ENCODE data around the gene PLEKHD1. TPM values are rescaled to one million over a fixed set of nuclear protein-coding genes. Genes with fewer than 3 reads are reported as not detected.

Gene PLEKHD1
- total RNA-seq, 1 donor from 2014 or later = not detected

DNA sequence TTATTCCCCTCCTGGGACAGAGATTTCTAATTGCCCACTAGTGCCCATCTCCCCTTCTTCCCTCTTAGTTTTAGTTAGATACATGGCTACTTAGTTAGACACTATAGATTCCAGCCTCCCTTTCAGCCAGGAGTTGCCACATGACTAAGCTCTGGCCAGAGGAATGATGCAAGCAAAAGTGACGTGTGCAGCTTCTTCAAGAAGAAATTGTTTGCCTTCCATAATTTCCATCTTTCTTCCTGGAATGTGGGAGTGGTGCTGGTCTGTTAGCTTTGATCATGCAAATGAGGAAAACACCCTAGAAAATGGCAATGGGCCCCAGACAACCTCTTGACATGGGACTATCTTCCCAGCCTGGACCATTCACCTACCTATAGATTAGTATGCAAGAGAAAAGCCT lies 68.7 kb downstream of the PLEKHD1 start:
- H3K4me1 Mint-ChIP-seq (ENCODE audit: low read depth) = no peaks in the 10 kb centered on the region
- peaks cover 16% of the 10 kb centered on the region for H3K27me3 Mint-ChIP-seq (ENCODE audit: insufficient read depth)

DNA sequence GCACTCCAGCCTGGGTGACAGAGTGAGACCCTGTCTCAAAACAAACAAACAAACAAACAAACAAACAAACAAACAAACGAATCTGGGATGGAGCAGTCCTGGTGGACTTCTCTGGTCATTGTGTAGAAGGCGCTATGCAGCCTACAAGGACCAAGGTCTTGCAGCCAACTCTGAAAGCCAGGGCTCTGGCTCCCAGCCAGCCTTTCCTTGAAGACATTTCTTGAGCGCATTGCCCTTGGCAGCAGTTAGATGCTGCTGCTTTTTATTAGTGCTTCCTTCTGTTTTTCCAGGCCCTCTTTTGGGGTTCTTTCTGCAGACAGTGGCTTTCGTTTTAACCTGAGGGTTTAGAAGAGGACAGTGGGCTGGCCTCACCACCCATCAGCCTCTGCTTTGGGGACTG lies 70.0 kb downstream of the PLEKHD1 start:
- intact Hi-C loops (cut with micrococcal nuclease) = no loop called here
- DNase-seq (ENCODE audit: low spot score) = no peak
- peaks cover 16% of the 10 kb centered on the region for H3K27me3 Mint-ChIP-seq (ENCODE audit: insufficient read depth)
- H3K4me1 Mint-ChIP-seq (ENCODE audit: low read depth) = no peaks in the 10 kb centered on the region
- no peaks in the 10 kb centered on the region for H3K36me3 Mint-ChIP-seq (ENCODE audit: low read depth)
- H3K27ac Mint-ChIP-seq = no peak overlapping the region
- no peak overlapping the region for H3K4me3 Mint-ChIP-seq
- H3K9me3 Mint-ChIP-seq = no peaks in the 10 kb centered on the region

More for the DNA sequence above, 68.7 kb downstream of the PLEKHD1 start:
- Mint-ChIP-seq H3K9me3 (no peaks in the 10 kb centered on the region), H3K4me3 (no peak overlapping the region), H3K27ac (no peak overlapping the region), H3K36me3 (ENCODE audit: low read depth) (no peaks in the 10 kb centered on the region)
- DNase-seq (ENCODE audit: low spot score) = no peak
- intact Hi-C loops (cut with micrococcal nuclease) = no loop called here

DNA sequence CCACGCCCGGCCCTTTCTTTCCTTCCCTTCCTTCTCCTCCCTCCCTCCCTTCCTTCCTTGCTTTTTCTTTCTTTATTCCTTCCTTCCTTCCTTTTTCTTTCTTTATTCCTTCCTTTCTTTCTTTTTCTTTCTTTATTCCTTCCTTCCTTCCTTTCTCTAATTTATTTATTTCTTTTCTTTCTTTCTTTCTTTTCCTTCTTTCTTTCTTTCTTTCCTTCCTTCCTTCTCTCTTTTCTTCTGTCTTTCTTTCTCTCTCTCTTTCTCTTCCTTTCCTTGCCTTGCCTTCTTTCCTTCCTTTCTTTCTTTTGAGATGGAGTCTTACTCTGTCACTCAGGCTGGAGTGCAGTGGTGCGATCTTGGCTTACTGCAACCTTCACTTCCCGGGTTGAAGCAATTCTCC lies 74.2 kb downstream of the PLEKHD1 start:
- H3K4me1 Mint-ChIP-seq (ENCODE audit: low read depth) = no peaks in the 10 kb centered on the region
- no peaks in the 10 kb centered on the region for H3K9me3 Mint-ChIP-seq
- no peaks in the 10 kb centered on the region for H3K36me3 Mint-ChIP-seq (ENCODE audit: low read depth)
- H3K27ac Mint-ChIP-seq = no peak overlapping the region
- H3K4me3 Mint-ChIP-seq = no peak overlapping the region
- intact Hi-C loops (cut with micrococcal nuclease) = no loop called here
- DNase-seq (ENCODE audit: low spot score) = no peak
- H3K27me3 Mint-ChIP-seq (ENCODE audit: insufficient read depth) = peaks cover 43% of the 10 kb centered on the region

DNA sequence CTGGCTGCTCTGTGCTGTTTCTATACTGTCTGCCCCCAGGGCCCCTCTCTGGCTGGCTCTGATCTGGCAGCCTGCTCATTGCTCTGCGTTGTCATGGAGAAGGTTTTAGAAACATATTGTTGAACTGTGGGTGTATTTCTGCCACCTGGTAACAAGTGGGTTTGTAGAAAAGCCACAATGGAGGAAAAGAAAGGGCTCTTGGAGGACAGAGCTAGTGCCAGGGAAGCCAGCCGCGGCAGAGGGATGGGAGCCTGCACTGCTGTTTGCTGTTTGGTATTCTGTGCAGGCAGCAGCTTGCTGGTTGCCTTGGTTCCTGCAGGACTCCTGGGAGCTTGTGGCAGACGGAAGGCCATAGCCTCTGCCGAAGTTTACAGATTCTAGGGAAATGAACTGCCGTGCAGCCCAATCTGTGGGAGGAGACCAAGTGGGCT lies 75.1 kb downstream of the PLEKHD1 start:
- no peaks in the 10 kb centered on the region for H3K36me3 Mint-ChIP-seq (ENCODE audit: low read depth)
- intact Hi-C loops (cut with micrococcal nuclease) = no loop called here
- H3K27me3 Mint-ChIP-seq (ENCODE audit: insufficient read depth) = peaks cover 45% of the 10 kb centered on the region
- no peak for DNase-seq (ENCODE audit: low spot score)
- H3K4me3 Mint-ChIP-seq = no peak overlapping the region
- no peaks in the 10 kb centered on the region for H3K9me3 Mint-ChIP-seq
- H3K4me1 Mint-ChIP-seq (ENCODE audit: low read depth) = no peaks in the 10 kb centered on the region
- no peak overlapping the region for H3K27ac Mint-ChIP-seq

DNA sequence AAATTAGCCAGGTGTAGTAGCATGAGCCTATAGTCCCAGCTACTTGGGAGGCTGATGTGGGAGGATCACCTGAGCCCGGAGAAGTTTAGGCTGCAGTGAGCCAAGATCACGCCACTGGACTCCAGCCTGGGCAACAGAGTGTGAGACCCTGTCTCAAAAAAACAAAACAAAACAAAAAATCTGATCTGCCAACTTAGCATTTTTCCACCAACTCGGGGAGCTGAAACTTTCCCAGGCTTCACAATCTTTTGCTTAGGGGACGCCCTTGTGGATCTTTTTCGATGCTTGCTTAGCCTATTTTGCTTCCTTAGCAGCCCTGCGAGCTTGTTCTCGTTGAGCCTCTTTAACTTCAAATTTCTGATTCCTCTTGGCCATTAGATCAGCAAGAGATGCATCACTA lies 76.3 kb downstream of the PLEKHD1 start:
- Mint-ChIP-seq H3K4me1 (ENCODE audit: low read depth) (no peaks in the 10 kb centered on the region), H3K27me3 (ENCODE audit: insufficient read depth) (peaks cover 57% of the 10 kb centered on the region), H3K9me3 (no peaks in the 10 kb centered on the region), H3K4me3 (no peak overlapping the region), H3K36me3 (ENCODE audit: low read depth) (no peaks in the 10 kb centered on the region), H3K27ac (no peak overlapping the region)
- DNase-seq (ENCODE audit: low spot score) = no peak
- intact Hi-C loops (cut with micrococcal nuclease) = no loop called here

DNA sequence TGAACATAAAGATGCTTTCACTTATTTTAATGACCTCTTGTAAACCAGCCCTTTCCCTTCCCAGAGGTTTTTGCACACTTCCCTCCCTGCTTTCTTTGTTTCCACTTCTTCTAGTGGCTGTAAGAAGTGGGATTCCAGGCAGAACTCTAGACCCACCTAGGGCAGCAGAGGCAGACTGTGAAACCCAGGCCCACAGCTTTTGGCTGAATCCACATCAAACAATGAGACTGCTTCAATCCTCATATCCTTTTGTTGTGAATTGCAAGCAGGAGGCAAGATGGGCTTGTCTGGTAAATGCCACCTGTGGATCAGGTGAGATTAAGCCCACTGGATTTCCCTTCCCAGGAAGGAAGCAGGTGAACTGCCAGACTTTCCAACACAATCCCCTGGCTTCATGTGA lies 77.4 kb downstream of the PLEKHD1 start:
- Mint-ChIP-seq H3K36me3 (ENCODE audit: low read depth) (no peaks in the 10 kb centered on the region), H3K27me3 (ENCODE audit: insufficient read depth) (peaks cover 58% of the 10 kb centered on the region), H3K27ac (no peak overlapping the region), H3K4me3 (no peak overlapping the region), H3K4me1 (ENCODE audit: low read depth) (no peaks in the 10 kb centered on the region), H3K9me3 (no peaks in the 10 kb centered on the region)
- DNase-seq (ENCODE audit: low spot score) = no peak
- intact Hi-C loops (cut with micrococcal nuclease) = no loop called here

DNA sequence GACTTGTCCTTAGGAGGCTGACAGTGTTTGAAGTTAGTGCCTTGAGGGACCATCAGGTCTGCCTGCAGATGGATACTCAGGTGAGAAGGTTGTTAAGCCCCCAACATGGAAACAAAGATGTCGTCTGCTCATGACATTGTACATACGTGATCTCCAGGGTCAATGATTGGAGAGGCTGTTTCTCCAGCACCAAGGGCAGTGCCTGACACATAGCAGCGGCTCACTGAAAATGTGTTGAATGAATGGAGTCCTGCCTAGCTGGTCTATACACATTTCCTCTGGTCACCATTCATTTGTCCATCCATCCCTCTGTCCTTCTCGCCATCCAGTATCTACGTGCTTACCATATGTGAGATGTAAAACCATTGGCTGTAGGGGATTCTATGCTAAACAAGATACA lies 83.0 kb downstream of the PLEKHD1 start:
- no peak overlapping the region for H3K27ac Mint-ChIP-seq
- no peaks in the 10 kb centered on the region for H3K36me3 Mint-ChIP-seq (ENCODE audit: low read depth)
- no peak overlapping the region for H3K4me3 Mint-ChIP-seq
- intact Hi-C loops (cut with micrococcal nuclease) = no loop called here
- H3K9me3 Mint-ChIP-seq = no peaks in the 10 kb centered on the region
- DNase-seq (ENCODE audit: low spot score) = no peak
- H3K4me1 Mint-ChIP-seq (ENCODE audit: low read depth) = no peaks in the 10 kb centered on the region
- peaks cover 61% of the 10 kb centered on the region for H3K27me3 Mint-ChIP-seq (ENCODE audit: insufficient read depth)

DNA sequence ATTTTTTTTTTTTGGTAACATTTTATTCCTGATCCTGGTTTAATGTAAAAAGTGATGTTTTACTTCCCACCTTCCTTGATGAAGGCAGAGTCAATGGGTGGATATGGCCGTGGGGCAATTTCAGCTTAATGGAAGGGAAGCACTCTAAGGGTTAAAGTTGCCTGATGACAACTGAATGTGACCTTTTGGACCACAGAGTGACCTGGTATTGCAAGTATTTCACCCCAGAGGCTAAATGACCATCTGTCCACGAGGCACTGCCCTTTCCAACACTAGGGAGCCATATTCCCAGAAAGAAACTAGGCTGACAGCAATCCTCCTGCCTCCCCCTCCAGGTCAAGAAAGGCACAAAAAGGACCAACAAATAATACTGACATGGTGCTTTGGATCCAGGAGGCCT lies 85.3 kb downstream of the PLEKHD1 start:
- no peak for DNase-seq (ENCODE audit: low spot score)
- intact Hi-C loops (cut with micrococcal nuclease) = loop anchor here (5.0 to 10.0 kb wide), 2 partner anchors 308 to 705 kb away; partner anchors contain the start of gene GALNT16
- Mint-ChIP-seq H3K27me3 (ENCODE audit: insufficient read depth) (peaks cover 59% of the 10 kb centered on the region), H3K4me1 (ENCODE audit: low read depth) (peaks cover 10% of the 10 kb centered on the region), H3K4me3 (no peak overlapping the region), H3K36me3 (ENCODE audit: low read depth) (peaks cover 2% of the 10 kb centered on the region), H3K9me3 (no peaks in the 10 kb centered on the region), H3K27ac (no peak overlapping the region)

DNA sequence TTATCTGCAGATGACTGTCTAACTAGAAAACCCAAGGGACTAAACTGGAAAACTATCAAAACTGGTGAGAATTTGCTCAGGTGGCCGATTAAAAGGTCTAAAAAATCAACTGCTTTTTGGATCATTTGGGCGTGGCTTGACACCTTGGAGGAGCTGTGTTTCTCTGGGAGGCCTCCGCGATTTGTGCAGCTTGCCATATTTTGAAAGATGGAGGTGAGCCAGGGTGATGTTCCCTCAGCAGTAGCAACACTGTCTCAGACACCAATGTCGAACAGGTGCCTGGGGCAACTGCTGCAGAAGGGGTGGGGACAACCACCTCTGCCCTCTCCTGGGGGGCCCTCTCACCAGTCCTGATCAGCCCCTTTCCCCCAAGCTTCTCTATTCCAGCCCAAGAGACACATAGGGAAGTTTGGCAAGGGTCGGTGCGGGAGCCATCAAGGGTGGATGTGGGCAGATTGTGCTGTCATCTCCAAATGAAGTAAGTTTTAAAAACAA lies 86.4 kb downstream of the PLEKHD1 start:
- Mint-ChIP-seq H3K27ac (no peak overlapping the region), H3K4me3 (no peak overlapping the region), H3K27me3 (ENCODE audit: insufficient read depth) (peaks cover 58% of the 10 kb centered on the region), H3K4me1 (ENCODE audit: low read depth) (peaks cover 10% of the 10 kb centered on the region), H3K9me3 (no peaks in the 10 kb centered on the region), H3K36me3 (ENCODE audit: low read depth) (peaks cover 2% of the 10 kb centered on the region)
- no peak for DNase-seq (ENCODE audit: low spot score)
- intact Hi-C loops (cut with micrococcal nuclease) = loop anchor here (5.0 to 10.0 kb wide), 2 partner anchors 309 to 706 kb away; partner anchors contain the start of gene GALNT16

DNA sequence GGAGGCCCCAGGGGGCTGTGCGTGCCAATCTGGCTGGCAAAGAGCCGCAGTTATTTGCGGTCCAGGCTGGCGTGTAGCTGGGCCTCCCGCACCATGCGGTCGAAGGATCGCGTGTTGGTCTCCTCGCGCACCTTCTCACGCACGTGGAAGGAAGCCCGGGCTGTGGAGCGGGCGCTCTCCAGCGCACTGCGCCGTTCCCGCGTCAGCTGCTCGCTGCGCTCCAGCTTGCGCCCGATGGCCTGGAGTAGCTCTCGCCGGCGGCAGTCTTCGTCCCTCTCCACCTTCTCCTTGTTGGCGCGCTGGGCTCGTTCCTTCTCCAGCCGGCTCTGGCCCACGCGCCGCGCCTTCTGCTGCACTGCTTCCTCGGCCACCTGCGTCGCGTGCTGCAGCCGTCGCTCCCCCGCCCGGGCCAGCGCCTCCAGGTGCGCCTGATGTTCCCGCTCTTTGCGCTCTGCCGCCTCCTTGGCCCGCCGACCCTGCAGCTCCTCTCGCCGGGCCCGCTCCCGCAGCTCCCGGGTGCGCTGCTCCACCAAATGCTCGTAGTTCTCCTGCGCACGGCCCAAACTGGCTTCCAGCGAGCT lies 87.0 kb downstream of the PLEKHD1 start:
- DNase-seq (ENCODE audit: low spot score) = no peak
- Mint-ChIP-seq H3K4me3 (no peak overlapping the region), H3K27ac (no peak overlapping the region), H3K36me3 (ENCODE audit: low read depth) (peaks cover 2% of the 10 kb centered on the region), H3K4me1 (ENCODE audit: low read depth) (peaks cover 10% of the 10 kb centered on the region), H3K27me3 (ENCODE audit: insufficient read depth) (peaks cover 58% of the 10 kb centered on the region), H3K9me3 (no peaks in the 10 kb centered on the region)
- intact Hi-C loops (cut with micrococcal nuclease) = loop anchor here (5.0 to 10.0 kb wide), 2 partner anchors 309 to 707 kb away; partner anchors contain the start of gene GALNT16

DNA sequence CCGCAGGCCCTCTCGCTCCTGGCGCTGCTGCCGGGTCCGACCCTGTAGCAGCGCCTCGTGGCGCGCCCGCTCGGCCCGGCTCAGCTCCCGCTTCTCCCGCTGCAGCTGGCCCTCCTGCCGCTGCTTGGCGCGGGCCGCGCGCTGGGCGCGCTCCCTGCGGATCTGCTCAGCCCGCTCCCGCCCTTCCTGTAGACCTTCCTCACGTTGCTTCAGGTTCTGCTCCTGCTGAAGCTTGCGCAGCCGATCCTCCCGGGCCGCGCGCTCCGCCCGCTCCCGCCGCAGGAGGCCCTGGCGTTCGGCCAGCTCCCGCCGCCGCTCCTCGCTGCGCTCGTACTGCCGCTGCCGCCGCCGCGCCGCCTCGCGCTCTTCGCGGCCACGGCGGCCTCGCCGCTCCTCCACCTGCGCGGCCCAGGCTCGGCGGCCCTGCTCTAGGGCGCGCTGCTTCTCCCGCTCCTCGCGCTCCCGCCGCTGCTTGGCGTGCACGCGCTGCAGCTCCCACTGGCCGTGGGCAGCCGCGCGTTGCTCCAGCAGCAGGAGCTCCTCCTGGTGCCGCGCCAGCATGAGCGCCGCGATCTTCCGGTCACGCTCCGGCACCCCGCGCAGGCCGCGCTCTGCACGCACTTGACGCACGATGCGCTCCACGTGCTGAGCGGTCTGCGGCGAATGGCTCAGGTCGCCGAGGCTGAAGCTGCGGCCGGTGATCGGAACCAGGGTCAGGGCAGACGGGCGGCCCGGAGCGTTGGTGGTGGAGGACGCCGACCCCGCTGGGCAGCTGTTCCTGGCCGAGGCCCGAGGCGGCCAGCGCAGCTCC lies 87.7 kb downstream of the PLEKHD1 start:
- Mint-ChIP-seq H3K4me3 (peak overlapping the region; percentile 19), H3K36me3 (ENCODE audit: low read depth) (peaks cover 2% of the 10 kb centered on the region), H3K27ac (no peak overlapping the region), H3K27me3 (ENCODE audit: insufficient read depth) (peaks cover 59% of the 10 kb centered on the region), H3K9me3 (no peaks in the 10 kb centered on the region), H3K4me1 (ENCODE audit: low read depth) (peaks cover 10% of the 10 kb centered on the region)
- DNase-seq (ENCODE audit: low spot score) = no peak
- intact Hi-C loops (cut with micrococcal nuclease) = loop anchor here (5.0 to 10.0 kb wide), 2 partner anchors 310 to 707 kb away; partner anchors contain the start of gene GALNT16

DNA sequence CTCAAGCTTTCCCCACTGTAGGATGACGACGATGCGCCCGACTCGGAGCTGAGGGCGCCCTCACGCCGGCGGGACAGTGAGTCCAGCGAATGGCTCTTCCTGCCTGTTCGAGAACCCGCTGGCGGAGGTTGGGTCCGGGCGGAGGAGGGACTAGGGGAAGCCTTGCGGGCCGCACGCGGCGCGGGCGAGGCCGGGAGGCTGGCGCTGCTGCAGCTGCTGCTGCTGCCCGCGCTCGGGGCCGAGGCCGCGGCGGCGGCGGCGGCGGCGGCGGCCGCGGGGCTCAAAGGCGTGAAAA lies 88.3 kb downstream of the PLEKHD1 start:
- Mint-ChIP-seq H3K36me3 (ENCODE audit: low read depth) (peaks cover 2% of the 10 kb centered on the region), H3K27ac (no peak overlapping the region), H3K9me3 (no peaks in the 10 kb centered on the region), H3K4me3 (no peak overlapping the region), H3K4me1 (ENCODE audit: low read depth) (peaks cover 10% of the 10 kb centered on the region), H3K27me3 (ENCODE audit: insufficient read depth) (peaks cover 55% of the 10 kb centered on the region)
- no peak for DNase-seq (ENCODE audit: low spot score)
- intact Hi-C loops (cut with micrococcal nuclease) = loop anchor here (5.0 to 10.0 kb wide), 2 partner anchors 310 to 708 kb away; partner anchors contain the start of gene GALNT16

DNA sequence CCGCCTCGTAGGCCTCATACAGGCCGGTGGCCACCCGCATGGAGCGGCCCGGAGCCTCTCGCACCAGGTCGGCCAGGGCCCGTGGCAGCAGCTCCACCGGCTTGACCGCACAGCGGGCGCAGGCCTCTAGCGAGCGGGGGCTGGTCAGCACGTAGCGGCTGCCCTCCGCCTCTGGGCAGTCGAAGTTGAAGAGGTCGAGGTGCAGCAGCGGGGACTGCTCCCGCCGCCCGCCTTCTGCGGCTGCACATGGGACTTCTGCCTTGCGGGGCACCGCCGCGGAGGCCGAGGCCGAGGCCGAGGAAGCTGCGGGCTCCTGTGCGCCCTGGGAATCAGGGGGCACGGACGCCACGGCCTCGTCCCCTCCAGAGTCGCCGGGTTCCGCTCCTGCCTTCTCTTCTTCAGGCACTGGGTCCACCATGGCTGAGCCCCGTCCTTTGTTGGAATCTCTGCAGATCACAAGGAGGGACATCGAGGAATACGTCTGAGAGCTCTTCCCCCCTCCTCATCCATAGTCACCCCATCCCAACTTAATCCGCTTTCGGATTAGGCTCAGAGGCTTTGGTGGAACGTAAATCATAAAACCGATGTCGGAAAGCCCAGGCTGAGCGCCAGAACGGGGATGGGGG lies 88.8 kb downstream of the PLEKHD1 start:
- no peaks in the 10 kb centered on the region for H3K9me3 Mint-ChIP-seq
- H3K27ac Mint-ChIP-seq = peak overlapping the region; percentile 29
- peaks cover 2% of the 10 kb centered on the region for H3K36me3 Mint-ChIP-seq (ENCODE audit: low read depth)
- peak overlapping the region; percentile 45 for H3K4me3 Mint-ChIP-seq
- peaks cover 10% of the 10 kb centered on the region for H3K4me1 Mint-ChIP-seq (ENCODE audit: low read depth)
- intact Hi-C loops (cut with micrococcal nuclease) = loop anchor here (5.0 to 10.0 kb wide), 2 partner anchors 311 to 709 kb away; partner anchors contain the start of gene GALNT16
- H3K27me3 Mint-ChIP-seq (ENCODE audit: insufficient read depth) = peaks cover 55% of the 10 kb centered on the region
- no peak for DNase-seq (ENCODE audit: low spot score)
